Mesodermal cell (in vitro differentiated cells): ENCODE measurements around the gene C2orf15.

Experiments
- H3K27ac ChIP-seq: 2 replicates; pipeline ENCODE4 v1.7.0; 2013; ENCODE audit warnings: mild to moderate bottlenecking, low read depth, low read length, moderate library complexity; ENCODE audit not compliant: severe bottlenecking
- H3K36me3 ChIP-seq: 2 replicates; pipeline ENCODE4 v1.7.1; 2013; ENCODE audit warnings: mild to moderate bottlenecking, low read length, moderate library complexity; ENCODE audit not compliant: control insufficient read depth, insufficient read depth
- H3K4me1 ChIP-seq: one replicate; pipeline ENCODE4 v1.7.1; 2013; ENCODE audit warnings: mild to moderate bottlenecking, low read length; ENCODE audit not compliant: insufficient read depth, control insufficient read depth, poor library complexity, severe bottlenecking
- H3K4me3 ChIP-seq: 2 replicates; pipeline ENCODE4 v1.7.0; 2013; ENCODE audit warnings: low read length, control low read depth, mild to moderate bottlenecking; ENCODE audit not compliant: insufficient read depth, poor library complexity, severe bottlenecking; ENCODE audit errors: extremely low read depth
- H3K9me3 ChIP-seq: 2 replicates; pipeline ENCODE4 v1.7.1; 2013; ENCODE audit warnings: mild to moderate bottlenecking, low read length, moderate library complexity; ENCODE audit not compliant: control insufficient read depth
- WGBS, 2 experiments: methylation state at CpG; one replicate each; pipeline ENCODE4 v1.1.5; 2013; ENCODE audit warnings: missing lambda C conversion rate in 2 of 2; ENCODE audit not compliant: insufficient coverage in 2 of 2; 5-methylcytosine and 5-hydroxymethylcytosine counted together

Gene C2orf15

GRCh38 chr2:99139003-99139402 lies 2.5 kb upstream of the C2orf15 start:
- 90 to 100% methylated on average over 1 to 3 of the region's 4 CpGs for WGBS, 2 experiments

GRCh38 chr2:99140056-99140859 lies 1.2 kb upstream of the C2orf15 start:
- 7 to 14% methylated on average over 7 to 10 of the region's 17 CpGs for WGBS, 2 experiments
- Histone ChIP-seq H3K27ac (no peak overlapping the region), H3K4me3 (peak overlapping the region; percentile 71), H3K4me1 (peaks cover 6% of the 10 kb centered on the region), H3K36me3 (no peaks in the 10 kb centered on the region), H3K9me3 (no peaks in the 10 kb centered on the region)

More at GRCh38 chr2:99139003-99139402, 2.5 kb upstream of the C2orf15 start:
- Histone ChIP-seq H3K4me3 (no peak overlapping the region), H3K36me3 (no peaks in the 10 kb centered on the region), H3K4me1 (peaks cover 6% of the 10 kb centered on the region), H3K27ac (no peak overlapping the region), H3K9me3 (no peaks in the 10 kb centered on the region)

GRCh38 chr2:99140860-99141109 lies 722 bp upstream of the C2orf15 start:
- Histone ChIP-seq H3K4me1 (peaks cover 6% of the 10 kb centered on the region), H3K27ac (no peak overlapping the region), H3K36me3 (no peaks in the 10 kb centered on the region), H3K9me3 (no peaks in the 10 kb centered on the region), H3K4me3 (peak overlapping the region; percentile 71)
- WGBS, 2 experiments, result 0% methylated on average over 15 to 21 of the region's 21 CpGs

GRCh38 chr2:99150706-99151105 lies 9.2 kb downstream of the C2orf15 start:
- Histone ChIP-seq H3K27ac (no peak overlapping the region), H3K9me3 (no peaks in the 10 kb centered on the region), H3K4me1 (peaks cover 2% of the 10 kb centered on the region), H3K36me3 (no peaks in the 10 kb centered on the region), H3K4me3 (no peak overlapping the region)
- WGBS, 2 experiments, result 100% methylated on average over 1 of the region's 1 CpG; no CpG with 5 or more reads in 1 of the 2 experiments

- no peak overlapping the region for H3K4me3 ChIP-seq
- no peak overlapping the region for H3K27ac ChIP-seq
- WGBS, 2 experiments, result 89 to 91% methylated on average over 6 to 7 of the region's 7 CpGs
- no peaks in the 10 kb centered on the region for H3K9me3 ChIP-seq
- H3K36me3 ChIP-seq, result peaks cover under 1% of the 10 kb centered on the region
- H3K4me1 ChIP-seq, result peaks cover 5% of the 10 kb centered on the region
Measured at GRCh38 chr2:99152199-99152895, 10.8 kb downstream of the C2orf15 start.

- Histone ChIP-seq H3K9me3 (no peaks in the 10 kb centered on the region), H3K36me3 (peaks cover 12% of the 10 kb centered on the region), H3K4me1 (peaks cover 5% of the 10 kb centered on the region), H3K27ac (no peak overlapping the region), H3K4me3 (peak overlapping the region; percentile 67)
- WGBS, 2 experiments, result 57 to 61% methylated on average over 11 of the region's 12 CpGs
Measured at GRCh38 chr2:99153921-99154604, 12.6 kb downstream of the C2orf15 start.

GRCh38 chr2:99154643-99155536 lies 13.4 kb downstream of the C2orf15 start, which contains the start of the genes LIPT1 and TSGA10:
Gene LIPT1 (plus strand): TSS chr2:99154967. CDS start chr2:99161958, 6,991 bp downstream.
Gene TSGA10 (minus strand): TSS chr2:99154942. CDS start chr2:99109439, 45,503 bp downstream.
- H3K4me1 ChIP-seq, result peaks cover 5% of the 10 kb centered on the region
- H3K27ac ChIP-seq, result peak within 1 kb of the TSS; percentile 48
- 0 to 1% methylated on average over 57 of the region's 70 CpGs for WGBS, 2 experiments
- H3K4me3 ChIP-seq, result peak within 1 kb of the TSS; percentile 67
- peaks cover 14% of the 10 kb centered on the region for H3K36me3 ChIP-seq
- H3K9me3 ChIP-seq, result no peaks in the 10 kb centered on the region

GRCh38 chr2:99156891-99157290 lies 15.4 kb downstream of the C2orf15 start:
- no peak overlapping the region for H3K27ac ChIP-seq
- peaks cover 5% of the 10 kb centered on the region for H3K4me1 ChIP-seq
- H3K9me3 ChIP-seq, result no peaks in the 10 kb centered on the region
- peaks cover 20% of the 10 kb centered on the region for H3K36me3 ChIP-seq
- WGBS, 2 experiments, result 83 to 100% methylated on average over 1 of the region's 1 CpG
- H3K4me3 ChIP-seq, result no peak overlapping the region

GRCh38 chr2:99158599-99158998 lies 17.1 kb downstream of the C2orf15 start:
- Histone ChIP-seq H3K27ac (no peak overlapping the region), H3K36me3 (peaks cover 24% of the 10 kb centered on the region), H3K4me1 (peaks cover 5% of the 10 kb centered on the region), H3K9me3 (no peaks in the 10 kb centered on the region), H3K4me3 (no peak overlapping the region)
- 100% methylated on average over 2 to 4 of the region's 5 CpGs for WGBS, 2 experiments

- Histone ChIP-seq H3K27ac (no peak overlapping the region), H3K4me1 (peaks cover 5% of the 10 kb centered on the region), H3K9me3 (no peaks in the 10 kb centered on the region), H3K36me3 (peaks cover 24% of the 10 kb centered on the region), H3K4me3 (no peak overlapping the region)
- 81 to 89% methylated on average over 3 of the region's 4 CpGs for WGBS, 2 experiments
Measured at GRCh38 chr2:99159594-99159993, 18.1 kb downstream of the C2orf15 start.
